Breast epithelium (tissue), 3 donors: Measurements from ENCODE around the gene HMOX2.

ENCODE experiments used
- CTCF ChIP-seq, 3 donors: fragments of 450-650 bp; IDR thresholded peaks; one replicate each; pipeline ENCODE4 v1.5.1; 2016 to 2017; ENCODE audit warnings: antibody characterized with exemption in 3 of 3, mild to moderate bottlenecking in 3 of 3, moderate library complexity in 3 of 3
- POLR2A ChIP-seq: fragments of 450-650 bp; IDR thresholded peaks from one replicate; pipeline ENCODE4 v1.6.1; 2016; ENCODE audit warnings: antibody characterized with exemption, mild to moderate bottlenecking, moderate library complexity

GRCh38 chr16:4538350-4539235 is 62.4 kb downstream of the HMOX2 start, which contains the start of gene CDIP1:
- TF ChIP-seq CTCF (IDR thresholded peaks at IDR 0.05) (peak in 2 of 3 donors; percentile 10 to 11), POLR2A (peak; percentile 60)
